SW 1271 (cell line): ENCODE measurements around the gene STAM2.
A peak's percentile ranks its signal among the peaks of the same experiment; 100 is the strongest.
"Not testable (repeated sequence)": the region's sequence is repeated elsewhere in the genome, so short reads cannot be mapped to it uniquely, and the experiment has no call there.

ENCODE experiments used
- DNase-seq, 2 experiments: peaks; one replicate each; lab custom pipeline; 2025; lab: John Stamatoyannopoulos, UW

STAM2 gene

GRCh38 chr2:152175368-152176112 is at the start of gene STAM2:
Gene STAM2, minus strand, starts transcription at chr2:152175763. Its CDS starts 121 bp downstream, at chr2:152175642.
- DNase-seq, result peak; percentile 77 to 90

- DNase-seq, result no peak
Observed at GRCh38 chr2:152223977-152224376, 48.4 kb upstream of the STAM2 start.

GRCh38 chr2:152222975-152223637 is 47.5 kb upstream of the STAM2 start:
- DNase-seq, result no peak

- no peak for DNase-seq
Observed at GRCh38 chr2:152221839-152222238, 46.3 kb upstream of the STAM2 start.

GRCh38 chr2:152219077-152219828 is 43.7 kb upstream of the STAM2 start:
- no peak for DNase-seq

GRCh38 chr2:152201466-152201830 is 25.9 kb upstream of the STAM2 start:
- no peak for DNase-seq

GRCh38 chr2:152200565-152201465 is 25.3 kb upstream of the STAM2 start:
- peak; percentile 96 to 99 for DNase-seq

GRCh38 chr2:152200101-152200500 is 24.5 kb upstream of the STAM2 start:
- DNase-seq, result no peak

GRCh38 chr2:152198499-152198898 is 22.9 kb upstream of the STAM2 start:
- DNase-seq, result no peak

GRCh38 chr2:152197508-152198284 is 22.1 kb upstream of the STAM2 start:
- DNase-seq, result not testable (repeated sequence)

- peak; percentile 39 to 77 for DNase-seq
Observed at GRCh38 chr2:152189622-152190495, 14.3 kb upstream of the STAM2 start.

- DNase-seq, result not testable (repeated sequence)
Observed at GRCh38 chr2:152186808-152187207, 11.2 kb upstream of the STAM2 start.

GRCh38 chr2:152186262-152186661 is 10.7 kb upstream of the STAM2 start:
- DNase-seq, result no peak

- DNase-seq, result no peak
Observed at GRCh38 chr2:152183401-152184073, 8.0 kb upstream of the STAM2 start.

- DNase-seq, result not testable (repeated sequence)
Observed at GRCh38 chr2:152177667-152178066, 2.1 kb upstream of the STAM2 start.

- no peak for DNase-seq
Observed at GRCh38 chr2:152176113-152176714, 651 bp upstream of the STAM2 start.

- no peak for DNase-seq
Observed at GRCh38 chr2:152175012-152175367, 573 bp downstream of the STAM2 start.

- DNase-seq, result no peak
Observed at GRCh38 chr2:152174574-152174973, 989 bp downstream of the STAM2 start.

GRCh38 chr2:152173831-152174230 is 1.7 kb downstream of the STAM2 start:
- no peak for DNase-seq
